ENCODE measurements around the gene DCAF17.

The DCAF17 gene, protein sequence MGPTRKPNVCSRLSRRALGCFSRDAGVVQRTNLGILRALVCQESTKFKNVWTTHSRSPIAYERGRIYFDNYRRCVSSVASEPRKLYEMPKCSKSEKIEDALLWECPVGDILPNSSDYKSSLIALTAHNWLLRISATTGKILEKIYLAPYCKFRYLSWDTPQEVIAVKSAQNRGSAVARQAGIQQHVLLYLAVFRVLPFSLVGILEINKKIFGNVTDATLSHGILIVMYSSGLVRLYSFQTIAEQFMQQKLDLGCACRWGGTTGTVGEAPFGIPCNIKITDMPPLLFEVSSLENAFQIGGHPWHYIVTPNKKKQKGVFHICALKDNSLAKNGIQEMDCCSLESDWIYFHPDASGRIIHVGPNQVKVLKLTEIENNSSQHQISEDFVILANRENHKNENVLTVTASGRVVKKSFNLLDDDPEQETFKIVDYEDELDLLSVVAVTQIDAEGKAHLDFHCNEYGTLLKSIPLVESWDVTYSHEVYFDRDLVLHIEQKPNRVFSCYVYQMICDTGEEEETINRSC

DNA sequence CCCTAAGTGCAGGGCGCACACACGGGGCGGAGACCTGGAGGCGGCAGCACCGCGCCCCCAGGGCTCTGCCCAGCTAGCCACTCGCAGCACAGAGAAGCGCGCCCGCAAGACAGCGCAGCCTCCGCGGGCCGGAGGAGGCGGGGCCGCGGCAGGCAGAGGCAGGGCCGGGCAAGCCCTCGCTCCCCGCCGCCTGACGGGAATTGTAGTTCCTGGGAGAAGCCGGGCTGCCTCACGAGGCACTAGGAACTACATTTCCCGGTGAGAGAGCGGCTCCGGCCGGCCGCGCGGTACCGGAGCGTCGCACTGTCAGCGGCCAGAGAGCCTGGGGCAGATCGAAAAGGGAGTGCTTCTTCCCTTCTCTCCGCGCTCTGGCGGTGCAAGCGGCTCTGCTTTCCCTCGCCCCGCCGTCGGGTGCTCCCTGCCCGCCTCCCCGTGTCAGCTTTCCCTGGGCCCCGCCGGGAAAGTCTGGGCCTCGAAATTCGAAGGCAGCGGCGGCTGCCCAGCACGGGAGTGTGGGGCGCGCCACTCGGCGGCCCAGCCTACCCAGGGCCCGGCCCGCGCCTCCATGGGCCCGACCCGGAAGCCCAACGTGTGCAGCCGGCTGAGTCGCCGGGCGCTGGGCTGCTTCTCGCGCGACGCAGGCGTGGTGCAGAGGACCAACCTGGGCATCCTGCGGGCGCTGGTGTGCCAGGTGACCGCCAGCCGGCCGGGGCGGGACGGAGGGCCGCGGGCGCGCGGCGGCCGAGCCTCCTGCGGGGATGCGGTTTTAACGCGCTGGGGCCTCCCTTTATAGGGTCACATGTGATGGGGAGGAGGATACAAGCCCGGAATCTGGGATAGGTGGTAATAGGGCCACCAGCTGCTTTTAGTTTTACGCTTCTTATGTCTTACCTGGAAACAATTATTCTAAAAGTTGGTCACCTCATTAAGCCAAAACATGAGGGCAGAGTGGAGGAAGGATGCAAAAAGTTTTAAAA, at the start of gene DCAF17:
TSS of gene DCAF17 (plus strand) at position 214 of the 977 bp plus-strand sequence. CDS start at position 566, 352 bp downstream.
- peak; percentile 61 to 98 (median 93) for DNase-seq

DNA sequence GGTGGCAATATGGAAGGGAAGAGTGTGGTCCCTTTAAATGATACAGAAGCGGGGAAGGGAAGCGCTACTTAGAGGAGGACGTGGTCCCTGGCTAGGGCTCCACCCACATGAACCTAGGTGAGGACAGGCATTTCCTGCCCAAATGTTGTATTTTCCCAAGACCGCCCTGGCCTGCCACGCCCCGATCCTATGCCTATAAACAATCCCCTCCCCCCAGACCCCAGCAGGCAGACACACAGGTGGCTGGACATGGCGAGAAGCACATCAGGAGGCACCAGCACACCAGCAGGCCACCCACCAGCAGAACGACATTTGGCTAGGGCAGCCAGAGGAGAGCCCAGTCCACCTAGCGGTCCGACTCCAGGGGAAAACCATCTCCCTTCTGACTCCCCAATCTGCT, 47.4 kb upstream of the DCAF17 start:
- no peak for DNase-seq

DNA sequence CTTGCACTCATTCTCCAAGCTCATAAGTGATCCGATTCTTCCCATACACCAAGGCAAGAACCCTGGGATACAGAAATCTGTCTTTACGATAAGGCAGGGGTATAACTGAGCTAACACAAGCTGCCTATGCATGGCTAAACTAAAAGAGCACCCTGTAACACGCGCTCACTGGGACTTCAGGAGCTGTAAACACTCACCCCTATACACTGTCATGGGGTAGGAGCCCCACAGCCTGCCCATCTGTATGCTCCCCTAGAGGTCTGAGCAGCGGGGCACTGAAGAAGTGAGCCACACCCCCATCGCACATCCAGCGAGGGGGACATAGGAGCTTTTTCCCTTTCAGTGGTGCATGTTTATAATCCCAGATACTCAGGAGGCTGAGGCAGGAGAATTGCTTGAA, 47.0 kb upstream of the DCAF17 start:
- DNase-seq, result no peak

DNA sequence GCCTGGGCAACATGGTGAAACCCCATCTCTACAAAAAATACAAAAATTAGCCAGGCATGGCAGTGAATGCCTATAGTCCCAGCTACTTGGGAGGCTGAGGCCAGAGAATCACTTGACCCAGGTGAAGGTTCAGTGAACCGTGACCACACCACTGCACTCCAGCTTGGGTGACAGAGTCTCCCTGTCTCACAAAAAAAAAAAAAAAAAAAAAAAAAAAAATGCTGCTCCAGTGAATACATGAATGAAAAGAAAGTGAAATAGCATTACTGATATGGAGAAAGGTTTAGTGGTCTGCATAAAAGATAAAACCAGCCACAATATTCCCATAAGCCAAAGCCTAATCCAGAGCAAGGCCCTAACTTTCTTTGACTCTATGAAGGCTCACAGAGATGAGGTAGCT, 44.7 kb upstream of the DCAF17 start:
- DNase-seq, result no peak

DNA sequence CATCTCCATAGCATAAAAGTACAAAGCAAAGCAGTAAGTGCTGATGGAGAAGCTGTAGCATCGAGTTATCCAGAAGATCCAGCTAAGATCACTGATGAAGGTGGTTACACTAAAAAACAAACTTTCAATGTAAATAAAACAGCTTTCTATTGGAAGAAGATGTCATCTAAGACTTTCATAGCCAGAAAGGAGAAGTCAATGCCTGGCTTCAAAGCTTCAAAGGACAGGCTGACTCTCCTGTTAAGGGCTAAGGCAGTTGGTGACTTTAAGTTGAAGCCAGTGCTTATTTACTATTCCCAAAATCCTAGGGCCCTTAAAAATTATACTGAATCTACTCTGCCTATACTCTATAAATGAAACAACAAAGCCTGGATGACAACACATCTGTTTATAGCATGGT, 44.2 kb upstream of the DCAF17 start:
- DNase-seq, result no peak

DNA sequence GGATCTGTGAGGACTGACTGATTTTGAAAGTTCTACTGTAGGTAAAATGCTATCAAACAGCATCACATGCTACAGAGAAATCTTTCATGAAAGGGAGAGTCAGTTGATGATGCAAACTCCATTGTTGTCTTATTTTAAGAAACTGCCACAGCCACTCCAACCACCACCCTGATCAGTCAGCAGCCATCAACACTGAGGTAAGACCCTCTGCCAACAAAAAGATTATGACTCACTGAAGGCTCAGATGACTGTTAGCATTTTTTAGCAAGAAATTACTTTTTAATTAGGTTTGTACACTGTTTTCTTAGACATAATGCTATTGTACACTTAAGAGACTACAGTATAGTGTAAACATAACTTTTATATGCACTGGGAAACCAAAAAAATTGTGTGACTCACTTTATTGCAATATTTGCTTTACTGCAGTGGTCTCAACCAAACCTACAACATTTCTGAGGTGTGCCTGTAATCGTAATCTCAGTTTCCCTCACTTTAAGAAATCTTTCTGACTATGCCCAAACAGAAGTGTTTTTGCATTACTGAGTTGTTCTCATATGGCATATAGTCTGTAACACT, 43.0 kb upstream of the DCAF17 start:
- no peak for DNase-seq

DNA sequence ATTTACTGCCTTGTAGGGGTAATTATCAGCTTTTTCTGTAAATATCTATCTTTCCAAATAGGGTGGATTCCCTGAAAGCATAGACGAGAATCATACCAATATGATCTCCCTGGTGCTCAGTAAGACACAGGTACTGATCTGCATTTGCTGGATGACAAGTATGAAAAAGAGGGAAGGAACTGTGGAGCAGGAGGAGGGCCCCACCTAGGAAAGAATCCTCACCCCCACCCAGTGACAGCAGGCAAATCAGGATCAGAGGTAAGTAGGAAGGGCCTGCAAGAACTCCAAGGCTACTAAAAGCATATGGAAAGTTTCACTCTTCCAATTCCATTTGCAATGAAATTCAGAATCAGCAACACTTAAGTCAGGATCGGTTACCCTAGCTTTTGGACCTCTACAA, 42.5 kb upstream of the DCAF17 start:
- DNase-seq, result no peak

DNA sequence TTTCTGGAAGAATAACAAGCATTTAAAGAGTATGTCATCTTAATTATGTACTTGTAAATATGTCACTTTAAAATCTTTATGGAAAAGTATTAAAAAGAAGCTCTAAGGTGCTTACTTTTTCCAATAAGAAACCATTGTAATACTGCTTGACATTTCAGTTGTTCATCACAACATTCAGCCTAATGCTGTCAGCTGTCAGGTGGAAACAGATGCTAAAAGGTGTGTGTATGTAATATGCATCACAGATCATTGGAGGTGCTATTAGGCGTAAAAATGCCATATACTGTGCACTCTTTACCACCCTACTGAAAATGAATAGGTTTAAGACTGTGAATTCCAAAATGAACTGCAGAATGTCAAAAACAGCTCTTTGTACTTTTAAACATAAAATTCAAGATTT, 40.5 kb upstream of the DCAF17 start:
- no peak for DNase-seq

DNA sequence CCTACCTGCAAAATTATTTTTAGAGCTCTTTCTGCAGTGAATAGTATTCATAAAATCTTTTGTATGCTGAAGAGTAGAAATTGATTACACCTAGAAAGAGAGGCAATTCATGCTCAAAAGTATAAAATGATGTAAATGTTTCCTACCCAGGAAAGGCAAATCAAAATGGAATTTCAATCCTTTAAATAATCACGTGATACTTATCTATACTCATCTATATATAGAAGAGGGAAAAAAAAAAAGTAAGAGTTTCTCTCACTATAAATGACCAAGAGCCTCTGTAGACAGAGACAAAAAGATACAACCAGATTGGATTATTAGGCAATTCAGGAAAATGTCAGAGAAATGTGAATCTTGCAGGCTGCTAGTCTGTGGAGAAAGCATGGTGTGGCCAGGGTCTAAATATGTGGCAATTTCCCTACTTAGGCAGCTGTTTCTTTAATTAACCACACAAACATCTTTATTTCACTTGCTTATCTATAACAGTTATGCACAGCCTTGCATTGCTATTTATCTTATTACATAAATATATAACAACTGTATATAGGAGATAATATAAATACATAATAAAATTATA, 39.8 kb upstream of the DCAF17 start:
- DNase-seq, result no peak

DNA sequence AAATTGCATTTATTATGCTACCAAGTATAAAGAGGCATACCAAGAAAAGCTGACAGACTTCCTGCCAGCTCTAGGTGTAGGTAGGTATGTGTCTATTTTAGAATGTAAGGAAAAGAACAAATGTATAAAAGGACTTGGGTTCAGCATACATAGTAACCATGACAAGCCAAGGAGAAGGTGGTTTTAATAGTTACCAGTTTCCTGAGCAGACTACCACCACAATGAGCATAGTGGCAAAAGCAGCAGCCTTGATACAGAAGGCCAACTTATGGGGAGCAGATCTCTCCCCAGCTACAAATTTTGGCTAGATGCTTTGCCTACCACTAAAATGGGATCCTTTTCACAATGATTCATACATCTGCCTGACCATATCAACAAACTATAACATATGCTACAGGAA, 34.7 kb upstream of the DCAF17 start:
- no peak for DNase-seq

DNA sequence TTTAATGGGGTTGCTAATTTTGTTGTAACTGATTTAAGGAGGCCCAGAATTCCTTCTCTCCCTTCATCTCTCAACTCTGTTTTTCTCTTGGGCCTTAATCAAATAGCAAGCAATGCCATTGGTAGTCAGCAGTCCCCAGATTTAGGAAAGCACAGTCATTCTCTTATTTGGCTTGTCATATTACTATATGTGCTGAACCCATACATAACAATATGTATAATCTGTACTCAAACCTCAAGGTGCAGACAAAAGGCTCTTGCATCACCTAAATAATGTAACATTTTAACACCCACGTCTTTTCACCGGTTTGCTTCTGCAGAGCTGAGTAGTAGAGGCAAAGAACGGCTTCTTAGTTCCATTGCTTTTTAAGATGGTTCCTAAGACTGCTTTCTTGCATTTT, 33.6 kb upstream of the DCAF17 start:
- no peak for DNase-seq

DNA sequence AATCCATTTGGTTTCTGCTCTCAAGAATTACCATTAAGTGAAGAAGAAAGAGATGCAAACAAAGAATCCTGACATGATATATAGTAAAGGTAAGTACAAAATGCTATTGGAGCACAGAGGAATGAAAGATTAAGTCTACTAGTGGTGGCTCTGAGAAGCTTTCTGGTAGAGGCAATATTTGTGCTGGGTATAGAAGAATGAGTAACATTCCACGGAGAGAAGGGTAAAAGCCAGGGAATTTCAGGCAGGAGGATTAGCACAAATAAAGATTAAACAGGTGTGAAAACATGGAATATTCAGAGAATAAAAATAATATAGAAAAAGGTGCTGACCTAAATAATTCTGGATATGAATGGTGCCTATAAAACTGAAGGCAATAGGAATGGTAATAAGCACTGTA, 32.1 kb upstream of the DCAF17 start:
- DNase-seq, result no peak

DNA sequence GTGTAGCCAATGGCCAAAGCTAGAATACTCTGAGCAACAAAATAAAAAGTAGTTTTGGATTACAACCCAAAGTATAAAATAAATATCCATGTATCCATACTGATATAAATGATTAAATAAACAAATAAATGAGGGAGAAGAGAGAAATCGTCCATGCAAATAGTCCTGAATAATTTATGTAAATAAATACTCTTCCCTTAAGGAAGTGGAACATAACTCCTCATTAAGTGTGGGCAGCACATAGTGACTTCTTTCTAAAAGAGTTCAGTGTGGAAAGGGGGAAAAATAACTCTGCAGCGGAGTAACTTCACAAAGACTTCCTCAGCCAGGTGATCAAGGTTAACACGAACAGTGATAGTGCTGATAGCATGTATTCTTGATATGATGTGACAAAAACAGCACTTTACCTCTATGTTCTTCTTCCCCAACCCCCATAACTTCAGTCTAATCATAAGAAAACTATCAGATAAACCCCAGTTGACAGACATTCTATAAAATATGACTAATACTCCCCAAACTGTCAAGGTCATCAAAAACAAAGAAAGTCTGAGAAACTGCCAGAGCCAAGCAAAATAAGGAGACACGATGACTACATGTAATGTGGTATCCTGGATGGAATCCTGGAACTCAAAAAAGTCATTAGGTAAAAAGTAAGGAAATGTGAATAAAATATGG, 31.0 kb upstream of the DCAF17 start:
- DNase-seq, result no peak

DNA sequence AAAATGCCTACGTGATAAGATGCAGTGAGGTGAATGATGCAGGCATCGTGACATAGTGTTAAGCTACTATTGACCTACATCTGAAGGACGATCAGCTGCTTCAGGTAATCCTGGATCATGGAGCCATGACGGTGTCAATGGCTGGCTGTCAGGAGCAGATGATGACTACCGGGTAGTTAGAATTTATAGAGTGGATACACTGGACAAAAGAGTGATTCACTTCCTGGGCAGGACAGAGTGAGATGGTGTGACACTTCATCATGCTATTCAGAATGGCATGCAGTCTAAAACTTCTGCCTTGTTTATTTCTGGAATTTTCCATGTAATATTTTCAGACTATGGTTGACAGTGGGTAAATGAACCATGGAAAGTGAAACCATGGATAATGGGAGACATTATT, 29.8 kb upstream of the DCAF17 start:
- no peak for DNase-seq

DNA sequence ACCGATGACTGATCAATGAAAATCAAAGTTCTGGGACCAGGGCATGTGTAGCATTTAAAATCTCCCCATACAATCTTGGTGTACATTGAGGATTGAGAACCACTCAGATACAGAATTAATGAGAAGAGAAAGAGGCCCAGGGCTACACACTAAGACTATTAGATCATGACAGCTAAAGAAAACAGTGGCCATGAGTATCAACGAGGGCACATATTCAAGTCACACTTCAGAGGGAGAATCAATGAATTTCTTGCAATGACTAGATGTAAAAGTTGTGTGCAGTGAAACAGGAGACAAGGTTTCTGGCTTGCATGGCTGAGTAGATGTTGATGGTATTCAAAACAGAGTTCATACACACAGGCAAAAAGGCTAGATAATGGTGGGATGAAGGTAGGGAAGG, 29.3 kb upstream of the DCAF17 start:
- DNase-seq, result no peak

DNA sequence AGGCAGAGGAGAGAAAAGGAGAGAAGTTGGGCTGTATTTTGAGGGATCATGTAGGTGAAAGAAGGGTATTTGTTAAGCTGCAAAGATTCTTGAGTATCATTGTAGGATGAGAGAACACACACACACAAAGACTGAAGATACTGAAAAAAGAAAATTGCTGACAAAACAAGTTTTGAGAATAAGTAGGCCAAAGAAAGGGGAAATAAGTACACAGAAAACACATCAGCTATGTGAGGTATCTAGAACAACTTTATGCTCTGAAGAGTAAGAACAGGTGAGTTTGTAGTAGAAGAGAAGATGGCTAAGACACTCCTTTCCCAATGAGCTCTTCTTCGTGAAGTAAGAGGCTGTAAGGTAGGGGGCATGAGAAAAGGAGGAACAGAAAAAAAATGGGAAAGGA, 28.5 kb upstream of the DCAF17 start:
- DNase-seq, result no peak

DNA sequence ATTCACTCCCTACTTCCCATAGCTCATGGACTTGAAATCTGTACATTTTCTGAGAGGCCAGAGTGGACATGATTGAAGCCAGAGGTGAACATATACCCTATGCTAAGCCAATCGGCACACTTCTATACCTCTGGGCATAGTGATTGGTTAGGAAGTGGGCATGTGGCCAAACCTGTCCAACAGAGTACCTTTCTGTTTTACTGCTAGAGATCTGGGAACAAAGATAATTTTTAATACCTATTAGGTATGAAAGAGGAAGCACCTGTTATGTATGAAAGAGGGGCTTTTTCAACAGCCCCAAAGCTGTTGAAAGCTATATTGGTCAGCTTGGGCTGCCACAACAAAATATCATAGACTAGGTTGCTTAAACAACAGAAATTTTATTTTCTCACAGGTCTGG, 28.0 kb upstream of the DCAF17 start:
- DNase-seq, result no peak

DNA sequence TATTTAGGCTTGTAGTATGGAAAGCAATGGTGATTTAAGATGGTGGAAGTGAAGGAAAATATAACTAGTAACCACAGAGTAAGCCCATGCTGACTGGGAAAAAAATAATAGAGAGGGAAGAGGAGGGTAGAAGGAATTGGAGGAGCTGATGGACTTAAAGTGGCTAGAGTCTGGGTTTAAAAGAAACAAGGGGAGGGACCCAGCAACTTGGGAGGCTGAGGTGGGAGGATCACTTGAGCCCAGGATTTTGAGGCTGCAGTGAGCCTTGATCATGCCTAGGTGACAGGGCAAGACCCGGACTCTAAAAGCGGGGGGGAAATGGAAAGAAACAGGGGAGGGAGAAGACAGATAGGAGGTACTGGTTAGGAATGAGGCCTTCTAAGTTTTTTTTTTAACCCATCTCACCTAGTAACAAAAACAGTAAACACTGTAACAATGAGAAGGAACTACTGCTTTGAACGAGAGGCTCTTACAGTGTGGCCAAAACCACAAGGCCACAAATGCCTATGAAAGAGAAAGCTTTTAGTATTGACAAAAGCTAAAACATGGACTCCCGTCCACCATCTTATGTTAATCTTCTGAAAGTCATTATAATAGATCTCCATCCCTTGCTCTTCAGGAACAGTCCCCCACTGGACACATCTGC, 26.9 kb upstream of the DCAF17 start:
- no peak for DNase-seq

DNA sequence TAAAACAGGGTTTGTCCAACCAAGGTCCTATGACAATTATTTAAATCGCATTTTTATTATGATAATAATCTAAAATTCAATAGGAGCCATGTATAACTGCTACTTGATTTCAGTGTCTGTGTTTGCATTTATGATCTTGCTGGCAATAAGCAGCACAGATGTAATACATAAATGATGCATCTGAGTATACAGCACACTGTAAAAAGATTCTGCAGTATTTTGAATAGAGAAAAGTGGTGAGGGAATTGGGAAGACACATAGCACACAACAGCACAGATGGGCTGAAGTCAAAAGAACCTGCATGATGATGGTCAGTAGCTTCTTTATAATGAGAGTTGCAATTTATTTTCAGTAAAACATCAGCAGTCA, 26.4 kb upstream of the DCAF17 start:
- no peak for DNase-seq

DNA sequence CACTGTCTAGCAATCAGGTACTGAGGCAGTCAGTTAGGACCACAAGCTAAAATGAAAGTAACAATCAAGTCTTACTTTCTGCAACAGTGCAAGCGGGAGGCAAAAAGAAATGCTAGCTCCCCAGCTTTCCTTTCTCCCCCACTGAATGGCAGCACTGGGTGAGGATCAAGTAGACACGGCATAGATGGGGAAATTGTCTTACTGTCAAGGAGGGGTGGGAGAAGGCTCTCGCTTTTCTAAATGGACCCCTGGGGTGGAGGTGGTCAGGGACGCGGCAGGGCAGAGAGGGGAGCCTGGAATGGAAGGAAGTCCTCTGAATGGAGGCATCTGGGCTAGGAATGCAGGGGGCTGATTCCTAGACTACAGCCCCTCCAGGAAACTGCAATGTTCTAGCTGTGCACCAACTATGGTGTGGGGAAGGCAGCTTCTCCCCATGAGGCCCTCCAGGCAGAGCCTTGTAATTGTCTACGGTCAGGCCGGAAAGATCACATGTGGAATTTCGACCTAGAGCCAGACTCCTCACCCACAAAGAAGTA, 24.5 kb upstream of the DCAF17 start:
- DNase-seq, result no peak

Measured in nucleus accumbens (tissue), 56 donors.